DMS53 treated with DMSO at 0.1 percent for 48 hours (cell line): ENCODE results near the gene CXCR6.
A peak's percentile ranks its signal among the peaks of the same experiment; 100 is the strongest.
"Not testable (repeated sequence)": the region's sequence is repeated elsewhere in the genome, so short reads cannot be mapped to it uniquely, and the experiment has no call there.

Source experiments
- DNase-seq: peaks from one replicate; lab custom pipeline; 2025; ENCODE audit not compliant: unreplicated experiment; lab: John Stamatoyannopoulos, UW

The CXCR6 gene

GRCh38 chr3:45986303-45986982 lies 43.2 kb downstream of the CXCR6 start:
- DNase-seq: peak; percentile 72

GRCh38 chr3:45987368-45988291 lies 44.4 kb downstream of the CXCR6 start:
- no peak for DNase-seq

GRCh38 chr3:45988362-45988761 lies 45.1 kb downstream of the CXCR6 start:
- DNase-seq: no peak

GRCh38 chr3:45988804-45989203 lies 45.5 kb downstream of the CXCR6 start:
- no peak for DNase-seq

GRCh38 chr3:45990181-45990580 lies 46.9 kb downstream of the CXCR6 start:
- no peak for DNase-seq

- DNase-seq: no peak
These were observed 48.1 kb downstream of the CXCR6 start for GRCh38 chr3:45991341-45991740.

GRCh38 chr3:45992133-45992729 lies 49.0 kb downstream of the CXCR6 start:
- no peak for DNase-seq

- no peak for DNase-seq
These were observed 49.6 kb downstream of the CXCR6 start for GRCh38 chr3:45992821-45993221.

- DNase-seq: no peak
These were observed 50.3 kb downstream of the CXCR6 start for GRCh38 chr3:45993421-45994027.

- DNase-seq: no peak
These were observed 51.4 kb downstream of the CXCR6 start for GRCh38 chr3:45994419-45995235.

- DNase-seq: peak; percentile 53
These were observed 52.2 kb downstream of the CXCR6 start, which contains the start of gene FYCO1 for GRCh38 chr3:45995236-45996192. TSS of gene FYCO1 (minus strand) at chr3:45995824. CDS start at chr3:45984910, 10,914 bp downstream.

GRCh38 chr3:45997499-45997898 lies 54.2 kb downstream of the CXCR6 start:
- not testable (repeated sequence) for DNase-seq

GRCh38 chr3:45997942-45998341 lies 54.7 kb downstream of the CXCR6 start:
- DNase-seq: no peak
